SH-SY5Y (cell line): Measurements from ENCODE around the gene RRP12.

Experiments
- GATA2 ChIP-seq: IDR thresholded peaks from 2 replicates; pipeline ENCODE4 v1.6.1; 2011; ENCODE audit warnings: mild to moderate bottlenecking, low read depth, low read length
- GATA3 ChIP-seq: IDR thresholded peaks from 2 replicates; pipeline ENCODE4 v1.6.1; 2011; ENCODE audit warnings: low read depth, mild to moderate bottlenecking, low read length, moderate library complexity

DNA sequence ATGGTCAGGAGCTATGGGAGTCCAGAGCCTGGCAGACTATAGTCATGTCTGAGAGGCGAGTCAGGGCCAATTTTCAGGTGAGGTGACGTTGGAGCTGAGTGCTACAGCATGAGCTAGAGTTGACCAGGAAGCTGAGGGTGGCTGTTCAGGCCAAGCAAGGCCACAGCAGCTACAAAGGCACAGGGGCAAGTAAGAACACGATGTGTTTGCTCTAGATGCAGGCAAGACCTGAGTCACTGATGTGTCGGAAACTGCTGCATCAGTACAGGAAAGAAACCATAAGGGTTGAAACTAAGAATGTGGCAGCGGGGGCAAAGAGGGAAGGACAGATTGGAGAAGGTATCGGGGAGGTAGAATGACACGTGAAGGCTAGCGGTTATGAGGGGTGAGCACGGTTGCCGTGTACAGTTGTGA lies 11.8 kb upstream of the RRP12 start:
- TF ChIP-seq GATA3 (no peak), GATA2 (no peak)
